ENCODE results near the gene SLC7A7. TPM values are rescaled to one million over a fixed set of nuclear protein-coding genes. Genes with fewer than 3 reads are reported as not detected.
A peak's percentile ranks its signal among the peaks of the same experiment; 100 is the strongest.

SLC7A7 gene
- total and polyA plus RNA-seq, 4 donors = 28.0 to 113 (median 48.2) TPM

DNA sequence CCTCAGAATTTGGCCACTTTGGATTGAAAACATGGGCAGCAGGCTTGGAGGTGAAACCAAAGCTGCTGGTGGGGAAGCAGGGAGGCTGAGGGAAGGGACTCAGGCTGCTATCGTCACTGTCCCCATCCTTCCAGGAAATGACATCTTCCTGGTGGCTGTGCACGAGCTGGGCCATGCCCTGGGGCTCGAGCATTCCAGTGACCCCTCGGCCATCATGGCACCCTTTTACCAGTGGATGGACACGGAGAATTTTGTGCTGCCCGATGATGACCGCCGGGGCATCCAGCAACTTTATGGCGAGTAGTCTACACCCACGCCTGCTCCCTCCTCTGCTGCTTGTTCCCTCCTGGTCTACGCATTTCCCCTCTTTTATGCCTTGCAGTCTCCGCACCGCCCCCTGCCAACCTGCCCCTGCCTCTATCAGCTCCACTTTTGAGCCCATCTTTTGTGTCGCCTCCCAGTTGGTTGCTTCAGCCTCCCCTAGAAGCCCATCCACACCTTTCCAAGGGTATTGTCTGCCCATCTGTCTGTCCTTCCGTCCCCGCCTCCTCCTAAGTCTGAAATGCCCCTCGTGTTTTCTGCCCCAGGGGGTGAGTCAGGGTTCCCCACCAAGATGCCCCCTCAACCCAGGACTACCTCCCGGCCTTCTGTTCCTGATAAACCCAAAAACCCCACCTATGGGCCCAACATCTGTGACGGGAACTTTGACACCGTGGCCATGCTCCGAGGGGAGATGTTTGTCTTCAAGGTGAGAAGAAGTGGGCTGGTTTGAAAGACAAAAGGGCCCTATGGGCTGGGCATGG lies 28.1 kb upstream of the SLC7A7 start:
- peaks cover 0 to 62% (median 51%) of the 10 kb centered on the region in 4 donors for H3K36me3 ChIP-seq (ENCODE audit: control insufficient read depth in 4 of 4, insufficient read depth in 4 of 4, low read length in 4 of 4)
- no peak for ATAC-seq (ENCODE audit: insufficient read depth, low FRiP score)
- H3K9me3 ChIP-seq (ENCODE audit: control insufficient read depth in 4 of 4, insufficient read depth in 3 of 4, low read length in 3 of 4) = peaks cover 0 to 2% (median 0%) of the 10 kb centered on the region in 4 donors
- no peak overlapping the region for H3K27ac ChIP-seq (ENCODE audit: low read depth in 1 of 2, low read length in 1 of 2)
- H3K4me1 ChIP-seq (ENCODE audit: control insufficient read depth in 5 of 5, insufficient read depth in 5 of 5, low read length in 5 of 5) = peaks cover 0 to 37% (median 26%) of the 10 kb centered on the region in 5 donors
- no peak overlapping the region for H3K4me3 ChIP-seq
- DNase-seq = no peak
- no peak overlapping the region for H3K9ac ChIP-seq (ENCODE audit: insufficient read depth in 1 of 2, low read length in 2 of 2)
- TF ChIP-seq, protein P1, sequence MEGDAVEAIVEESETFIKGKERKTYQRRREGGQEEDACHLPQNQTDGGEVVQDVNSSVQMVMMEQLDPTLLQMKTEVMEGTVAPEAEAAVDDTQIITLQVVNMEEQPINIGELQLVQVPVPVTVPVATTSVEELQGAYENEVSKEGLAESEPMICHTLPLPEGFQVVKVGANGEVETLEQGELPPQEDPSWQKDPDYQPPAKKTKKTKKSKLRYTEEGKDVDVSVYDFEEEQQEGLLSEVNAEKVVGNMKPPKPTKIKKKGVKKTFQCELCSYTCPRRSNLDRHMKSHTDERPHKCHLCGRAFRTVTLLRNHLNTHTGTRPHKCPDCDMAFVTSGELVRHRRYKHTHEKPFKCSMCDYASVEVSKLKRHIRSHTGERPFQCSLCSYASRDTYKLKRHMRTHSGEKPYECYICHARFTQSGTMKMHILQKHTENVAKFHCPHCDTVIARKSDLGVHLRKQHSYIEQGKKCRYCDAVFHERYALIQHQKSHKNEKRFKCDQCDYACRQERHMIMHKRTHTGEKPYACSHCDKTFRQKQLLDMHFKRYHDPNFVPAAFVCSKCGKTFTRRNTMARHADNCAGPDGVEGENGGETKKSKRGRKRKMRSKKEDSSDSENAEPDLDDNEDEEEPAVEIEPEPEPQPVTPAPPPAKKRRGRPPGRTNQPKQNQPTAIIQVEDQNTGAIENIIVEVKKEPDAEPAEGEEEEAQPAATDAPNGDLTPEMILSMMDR (IDR thresholded peaks at IDR 0.05; ENCODE audit: control extremely low read depth, extremely low read depth) = no peak
- WGBS, 2 donors = 86 to 92% methylated on average over 21 of the region's 21 CpGs
- no peaks in the 10 kb centered on the region for H3K27me3 ChIP-seq (ENCODE audit: control insufficient read depth in 3 of 3, insufficient read depth in 3 of 3, low read length in 2 of 3)

DNA sequence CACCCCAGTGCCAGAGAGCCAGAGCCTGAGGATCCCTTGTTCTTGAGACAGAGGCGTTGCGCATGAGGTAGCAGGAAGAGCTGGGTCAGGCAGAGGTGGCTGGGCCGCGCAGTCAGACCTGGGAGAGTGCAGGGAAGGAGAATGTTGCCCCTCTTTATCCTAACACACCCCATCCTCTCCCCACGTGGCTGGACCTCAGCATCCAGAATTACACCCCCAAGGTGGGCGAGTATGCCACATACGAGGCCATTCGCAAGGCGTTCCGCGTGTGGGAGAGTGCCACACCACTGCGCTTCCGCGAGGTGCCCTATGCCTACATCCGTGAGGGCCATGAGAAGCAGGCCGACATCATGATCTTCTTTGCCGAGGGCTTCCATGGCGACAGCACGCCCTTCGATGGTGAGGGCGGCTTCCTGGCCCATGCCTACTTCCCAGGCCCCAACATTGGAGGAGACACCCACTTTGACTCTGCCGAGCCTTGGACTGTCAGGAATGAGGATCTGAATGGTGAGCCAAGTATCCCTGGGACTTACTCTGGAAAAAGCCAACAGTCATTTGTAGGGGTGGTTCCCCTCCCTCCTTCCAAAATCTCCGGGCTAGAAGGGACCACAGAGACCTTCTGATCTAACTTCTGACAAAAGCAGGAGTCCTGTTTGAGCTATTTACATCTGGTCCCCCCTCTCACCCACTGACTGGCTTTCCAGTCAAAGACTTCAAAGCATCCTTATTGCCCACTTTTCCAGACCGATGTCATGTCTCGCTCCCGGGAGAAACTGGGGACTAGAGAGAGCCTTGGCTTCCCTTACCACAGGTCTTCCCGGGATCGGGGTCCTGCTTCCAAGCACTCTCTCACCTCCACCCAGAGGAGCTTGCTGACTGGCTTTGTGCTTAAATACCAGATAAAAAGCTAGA lies 27.2 kb upstream of the SLC7A7 start:
- no peak for ATAC-seq (ENCODE audit: insufficient read depth, low FRiP score)
- peaks cover 0 to 62% (median 51%) of the 10 kb centered on the region in 4 donors for H3K36me3 ChIP-seq (ENCODE audit: control insufficient read depth in 4 of 4, insufficient read depth in 4 of 4, low read length in 4 of 4)
- no peak for DNase-seq
- 91 to 92% methylated on average over 28 of the region's 28 CpGs for WGBS, 2 donors
- H3K4me1 ChIP-seq (ENCODE audit: control insufficient read depth in 5 of 5, insufficient read depth in 5 of 5, low read length in 5 of 5) = peaks cover 0 to 34% (median 21%) of the 10 kb centered on the region in 5 donors
- TF ChIP-seq, protein P1 (IDR thresholded peaks at IDR 0.05; ENCODE audit: control extremely low read depth, extremely low read depth) = no peak
- no peak overlapping the region for H3K27ac ChIP-seq (ENCODE audit: low read depth in 1 of 2, low read length in 1 of 2)
- no peak overlapping the region for H3K4me3 ChIP-seq
- H3K9me3 ChIP-seq (ENCODE audit: control insufficient read depth in 4 of 4, insufficient read depth in 3 of 4, low read length in 3 of 4) = peaks cover 0 to 2% (median 0%) of the 10 kb centered on the region in 4 donors
- no peaks in the 10 kb centered on the region for H3K27me3 ChIP-seq (ENCODE audit: control insufficient read depth in 3 of 3, insufficient read depth in 3 of 3, low read length in 2 of 3)
- H3K9ac ChIP-seq (ENCODE audit: insufficient read depth in 1 of 2, low read length in 2 of 2) = no peak overlapping the region

DNA sequence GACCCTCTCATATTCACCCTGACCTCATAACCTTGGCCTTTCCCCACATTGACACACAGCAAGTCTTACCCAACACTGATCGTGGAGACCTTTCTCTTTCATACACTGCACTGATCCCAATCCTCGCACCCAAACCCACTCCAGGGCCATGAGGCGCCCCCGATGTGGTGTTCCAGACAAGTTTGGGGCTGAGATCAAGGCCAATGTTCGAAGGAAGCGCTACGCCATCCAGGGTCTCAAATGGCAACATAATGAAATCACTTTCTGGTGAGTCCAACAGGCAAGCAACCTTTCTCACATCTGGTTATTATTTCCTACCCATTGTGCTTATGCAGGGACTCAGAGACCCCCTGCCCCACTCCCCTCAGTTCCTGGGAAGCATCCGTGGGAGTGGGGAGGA lies 26.5 kb upstream of the SLC7A7 start:
- TF ChIP-seq, protein P1 (IDR thresholded peaks at IDR 0.05; ENCODE audit: control extremely low read depth, extremely low read depth) = no peak
- ATAC-seq (ENCODE audit: insufficient read depth, low FRiP score) = no peak
- peak overlapping the region in 1 of 2 donors; percentile 38 for H3K9ac ChIP-seq (ENCODE audit: insufficient read depth in 1 of 2, low read length in 2 of 2)
- peaks cover 0 to 59% (median 50%) of the 10 kb centered on the region in 4 donors for H3K36me3 ChIP-seq (ENCODE audit: control insufficient read depth in 4 of 4, insufficient read depth in 4 of 4, low read length in 4 of 4)
- WGBS, 2 donors = 93 to 94% methylated on average over 8 of the region's 8 CpGs
- no peak for DNase-seq
- H3K27me3 ChIP-seq (ENCODE audit: control insufficient read depth in 3 of 3, insufficient read depth in 3 of 3, low read length in 2 of 3) = no peaks in the 10 kb centered on the region
- no peak overlapping the region for H3K27ac ChIP-seq (ENCODE audit: low read depth in 1 of 2, low read length in 1 of 2)
- peaks cover 0 to 31% (median 19%) of the 10 kb centered on the region in 5 donors for H3K4me1 ChIP-seq (ENCODE audit: control insufficient read depth in 5 of 5, insufficient read depth in 5 of 5, low read length in 5 of 5)
- H3K4me3 ChIP-seq = no peak overlapping the region
- H3K9me3 ChIP-seq (ENCODE audit: control insufficient read depth in 4 of 4, insufficient read depth in 3 of 4, low read length in 3 of 4) = peaks cover 0 to 2% (median 0%) of the 10 kb centered on the region in 4 donors

Data from lung (tissue), 12 donors.